HG02571 (cell line): ENCODE results near the gene B3GALT5.
"Not testable (repeated sequence)": the region's sequence is repeated elsewhere in the genome, so short reads cannot be mapped to it uniquely, and the experiment has no call there.

ENCODE experiments used
- ATAC-seq: cut with Tn5 transposase; IDR thresholded peaks from one replicate; pipeline ENCODE4 v1.9.1; 2021; ENCODE audit warnings: mild to moderate bottlenecking, moderate library complexity; ENCODE audit not compliant: unreplicated experiment

B3GALT5 gene, protein sequence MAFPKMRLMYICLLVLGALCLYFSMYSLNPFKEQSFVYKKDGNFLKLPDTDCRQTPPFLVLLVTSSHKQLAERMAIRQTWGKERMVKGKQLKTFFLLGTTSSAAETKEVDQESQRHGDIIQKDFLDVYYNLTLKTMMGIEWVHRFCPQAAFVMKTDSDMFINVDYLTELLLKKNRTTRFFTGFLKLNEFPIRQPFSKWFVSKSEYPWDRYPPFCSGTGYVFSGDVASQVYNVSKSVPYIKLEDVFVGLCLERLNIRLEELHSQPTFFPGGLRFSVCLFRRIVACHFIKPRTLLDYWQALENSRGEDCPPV

DNA sequence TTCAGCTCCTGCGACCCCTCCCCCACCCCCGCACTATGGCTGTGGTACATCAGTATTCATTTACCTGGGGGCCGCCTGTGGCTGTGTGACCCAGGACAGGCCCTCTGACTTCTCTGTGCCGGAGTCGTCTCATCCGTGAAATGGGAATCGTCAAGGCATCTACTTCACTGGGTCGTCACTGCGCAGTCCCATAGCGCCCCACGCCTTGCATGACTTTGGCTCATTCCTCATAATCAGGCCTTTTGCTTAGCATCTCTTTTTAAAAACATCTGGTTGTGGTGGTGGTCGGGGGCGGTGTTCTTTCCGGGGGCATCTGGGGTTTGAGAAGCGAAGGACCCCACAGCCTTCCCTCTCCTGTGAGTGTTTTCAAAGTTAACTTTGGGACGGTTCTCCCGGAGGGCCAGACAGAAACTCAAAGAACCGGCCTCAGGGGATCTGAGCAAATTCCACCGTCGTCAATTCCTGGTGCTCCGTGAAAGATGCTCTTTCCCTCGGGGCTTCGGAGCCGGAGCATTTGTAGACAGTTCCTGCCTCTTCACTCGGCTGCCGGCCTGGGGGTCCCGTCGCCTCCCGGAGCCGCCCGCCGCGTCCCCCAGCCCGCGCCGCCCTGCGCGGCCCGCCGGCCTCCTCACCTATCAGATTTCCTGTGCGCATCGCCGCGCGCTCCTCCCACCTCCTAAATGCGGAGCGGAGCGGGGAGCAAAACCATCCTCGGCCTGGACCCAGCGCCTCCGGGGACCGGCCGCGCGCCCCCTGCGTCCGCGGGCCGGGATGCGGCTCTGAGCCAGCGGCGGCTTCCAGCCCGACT, at the start of gene B3GALT5:
Gene B3GALT5, plus strand, starts transcription at position 708 of the 808 bp plus-strand sequence. CDS start 47,620 bp downstream, outside the sequence.
- no peak for ATAC-seq

DNA sequence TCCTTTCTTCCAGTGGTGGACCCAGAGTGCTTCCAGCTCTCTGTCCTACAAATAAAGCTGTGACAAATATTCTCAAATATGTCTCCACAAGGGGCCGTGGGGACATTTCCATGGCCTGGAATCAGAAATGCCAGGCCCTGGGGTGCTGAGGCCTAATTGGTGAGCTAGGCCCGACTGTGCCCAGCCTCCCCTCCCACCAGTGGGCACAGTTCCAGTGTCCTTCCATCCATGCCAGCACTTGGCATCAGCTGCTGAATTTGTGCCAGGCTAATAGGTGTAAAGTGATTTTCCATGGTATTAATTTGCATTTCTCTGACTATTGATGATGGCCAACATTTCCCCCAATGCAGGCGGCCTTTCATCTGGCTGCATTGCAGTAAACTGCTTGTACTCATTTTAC, 48.5 kb upstream of the B3GALT5 start:
- no peak for ATAC-seq

DNA sequence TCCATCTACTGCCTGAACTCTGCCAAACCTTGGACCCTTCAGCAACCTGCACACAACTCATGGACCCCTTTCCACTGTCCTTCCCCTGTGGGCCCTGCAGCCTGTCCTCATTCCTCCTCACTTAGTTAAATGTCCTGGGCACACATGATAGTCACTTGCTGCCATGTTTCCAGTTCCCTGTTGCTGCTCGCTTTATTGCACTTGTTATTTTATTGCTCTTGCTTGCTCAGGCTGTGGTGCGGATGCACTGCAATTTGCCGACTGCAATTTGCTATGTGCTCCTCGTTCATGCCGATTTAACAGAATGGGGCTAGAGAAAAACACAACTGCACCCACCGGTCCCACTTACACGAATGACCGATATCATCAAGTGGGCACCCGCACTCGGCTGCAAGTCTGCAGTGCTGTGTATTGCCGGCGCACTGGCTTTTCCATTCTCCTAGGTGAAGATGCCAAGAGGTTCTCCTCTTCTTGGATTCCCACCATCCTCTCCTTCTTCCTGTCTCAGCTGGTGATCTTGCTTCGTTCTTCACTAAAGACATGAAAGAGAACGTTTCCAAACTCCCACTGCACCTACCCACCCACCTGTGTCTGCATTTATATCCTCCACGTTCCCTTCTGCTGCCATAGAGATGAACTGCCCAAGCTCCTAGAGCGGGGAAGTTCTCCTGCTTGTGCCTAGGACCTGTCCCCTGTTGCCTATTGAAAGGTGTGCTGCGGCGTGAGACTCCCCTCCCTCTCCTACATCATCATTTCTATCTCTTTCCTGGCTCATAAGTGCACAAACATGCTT, 45.4 kb upstream of the B3GALT5 start:
- ATAC-seq = no peak

GRCh38 chr21:39568361-39568760, 44.4 kb upstream of the B3GALT5 start:
- ATAC-seq = no peak

GRCh38 chr21:39575775-39576174, 37.0 kb upstream of the B3GALT5 start:
- no peak for ATAC-seq

GRCh38 chr21:39576518-39577128, 36.1 kb upstream of the B3GALT5 start:
- ATAC-seq = no peak

DNA sequence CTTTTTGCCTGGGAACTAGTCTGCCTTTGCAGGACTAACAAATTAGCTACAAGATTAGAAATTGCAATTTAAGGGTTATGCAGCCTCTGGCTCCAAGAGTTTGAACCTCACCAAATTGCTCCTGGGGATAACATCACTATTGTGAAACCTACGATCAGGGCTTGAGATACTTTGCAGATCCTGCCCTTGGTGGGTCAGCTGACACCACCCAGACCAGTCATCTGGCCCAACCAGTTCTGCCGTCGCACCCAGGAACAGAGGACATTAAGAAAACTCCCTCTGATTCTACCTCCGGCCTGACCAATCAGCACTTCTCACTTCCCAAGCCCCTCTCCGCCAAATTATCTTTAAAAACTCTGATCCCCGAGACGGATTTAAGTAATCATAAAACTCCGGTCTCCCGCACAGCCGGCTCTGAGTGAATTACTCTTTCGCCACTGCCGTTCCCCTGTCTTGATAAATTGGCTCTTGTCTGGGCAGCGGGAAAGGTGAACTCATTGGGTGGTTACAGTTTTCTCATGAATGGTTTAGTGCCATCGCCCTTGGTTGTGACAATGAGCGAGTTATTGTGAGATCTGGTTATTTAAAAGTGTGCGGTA, 32.9 kb upstream of the B3GALT5 start:
- no peak for ATAC-seq

DNA sequence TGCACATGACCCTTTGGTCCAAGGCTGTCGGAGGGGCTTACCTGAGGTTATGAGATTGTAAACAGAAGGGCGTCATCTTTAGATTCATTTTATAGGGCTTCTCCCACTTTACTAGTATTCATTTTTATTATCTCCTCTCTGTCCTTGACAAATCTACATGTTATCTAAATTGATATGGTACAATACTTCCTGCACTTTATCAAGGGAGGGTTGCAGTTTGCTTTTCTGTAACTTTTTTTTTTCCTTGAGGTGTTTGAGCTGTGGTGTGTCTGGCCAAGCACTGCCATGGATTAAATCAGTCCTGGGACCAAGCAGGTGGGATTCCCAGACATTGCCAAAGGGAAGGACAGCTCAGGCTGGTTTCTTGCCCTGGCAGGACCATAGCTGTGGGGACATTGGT, 32.0 kb upstream of the B3GALT5 start:
- no peak for ATAC-seq

- ATAC-seq = no peak
These were observed 31.3 kb upstream of the B3GALT5 start for GRCh38 chr21:39581414-39581813.

GRCh38 chr21:39582749-39583148, 30.0 kb upstream of the B3GALT5 start:
- no peak for ATAC-seq

- not testable (repeated sequence) for ATAC-seq
These were observed 29.2 kb upstream of the B3GALT5 start for GRCh38 chr21:39583586-39583985.

DNA sequence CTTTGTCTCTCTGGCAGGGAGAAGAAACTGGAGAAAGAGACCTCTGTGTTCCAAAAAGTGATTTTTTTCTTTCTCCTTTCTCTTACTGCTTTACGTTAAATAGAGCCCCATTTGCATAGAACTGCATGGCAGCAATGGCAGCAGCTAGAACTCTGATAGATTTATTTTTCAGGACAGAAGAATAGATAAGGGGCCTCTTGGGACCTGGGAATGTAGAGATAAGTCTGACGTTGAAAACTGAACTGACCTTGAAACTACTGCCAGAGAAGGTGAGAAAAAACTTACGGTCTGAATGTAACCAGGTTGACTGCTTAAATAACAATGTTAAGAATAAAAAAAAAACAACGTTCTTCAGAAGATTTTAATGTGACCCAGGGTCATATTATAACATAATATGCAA, 25.4 kb upstream of the B3GALT5 start:
- no peak for ATAC-seq

GRCh38 chr21:39588884-39589283, 23.9 kb upstream of the B3GALT5 start:
- ATAC-seq = no peak

- no peak for ATAC-seq
These were observed 19.2 kb upstream of the B3GALT5 start for GRCh38 chr21:39593522-39593921.

- no peak for ATAC-seq
These were observed 17.3 kb upstream of the B3GALT5 start for GRCh38 chr21:39595465-39595864.

DNA sequence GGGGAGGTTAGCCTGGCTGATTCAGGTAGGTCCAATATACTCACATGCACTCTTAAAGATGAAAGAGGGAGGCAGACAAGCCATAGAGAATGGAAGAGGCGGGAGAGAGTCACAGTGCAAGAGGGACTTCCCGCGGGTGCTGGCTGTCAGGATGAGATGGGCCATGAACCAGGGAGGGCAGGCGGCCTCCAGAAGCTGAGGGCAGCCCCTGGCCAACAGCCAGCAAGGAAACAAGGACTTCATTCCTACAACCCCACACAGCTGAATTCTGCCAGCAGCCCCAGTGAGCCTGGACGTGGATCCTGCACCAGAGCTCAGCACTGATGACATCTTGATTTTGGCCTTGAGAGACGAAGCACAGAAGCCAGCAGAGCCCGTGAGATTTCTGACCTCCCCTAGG, 15.1 kb upstream of the B3GALT5 start:
- no peak for ATAC-seq

- no peak for ATAC-seq
These were observed 13.4 kb upstream of the B3GALT5 start for GRCh38 chr21:39599191-39599970.

GRCh38 chr21:39601187-39601928, 11.4 kb upstream of the B3GALT5 start:
- ATAC-seq = no peak

GRCh38 chr21:39602076-39602689, 10.6 kb upstream of the B3GALT5 start:
- no peak for ATAC-seq
